Measurements from ENCODE around the gene TMEM258. TPM values are rescaled to one million over a fixed set of nuclear protein-coding genes. Genes with fewer than 3 reads are reported as not detected.
A peak's percentile ranks its signal among the peaks of the same experiment; 100 is the strongest.

The TMEM258 gene
- total RNA-seq, 1 donor from 2014 or later: 94.0 TPM

- no peak for TF ChIP-seq CTCF (IDR thresholded peaks at IDR 0.05)
- DNase-seq: no peak
- no peak for ATAC-seq
- intact Hi-C loops (cut with DNase I): no loop called here
- Histone ChIP-seq H3K9me3 (no peaks in the 10 kb centered on the region), H3K4me1 (no peaks in the 10 kb centered on the region), H3K36me3 (peaks cover 5% of the 10 kb centered on the region), H3K27me3 (no peaks in the 10 kb centered on the region), H3K27ac (peak overlapping the region; percentile 97), H3K4me3 (peak overlapping the region; percentile 70)
Observed at GRCh38 chr11:61817471-61818202, 25.2 kb upstream of the TMEM258 start.

- Histone ChIP-seq H3K36me3 (peaks cover 12% of the 10 kb centered on the region), H3K4me1 (no peaks in the 10 kb centered on the region), H3K9me3 (no peaks in the 10 kb centered on the region), H3K27me3 (no peaks in the 10 kb centered on the region), H3K4me3 (peak within 1 kb of the TSS; percentile 70), H3K27ac (peak within 1 kb of the TSS; percentile 97)
- intact Hi-C loops (cut with DNase I): no loop called here
- TF ChIP-seq CTCF (IDR thresholded peaks at IDR 0.05): peak; percentile 60
- DNase-seq (peak; percentile 98), ATAC-seq (peak; percentile 79)
Observed at GRCh38 chr11:61816736-61817455, 24.5 kb upstream of the TMEM258 start, which contains the start of gene FADS1. Gene FADS1 (minus strand): TSS chr11:61817003. CDS start chr11:61816929, 74 bp downstream.

- Histone ChIP-seq H3K27ac (peak overlapping the region; percentile 97), H3K36me3 (peaks cover 21% of the 10 kb centered on the region), H3K27me3 (no peaks in the 10 kb centered on the region), H3K4me3 (peak overlapping the region; percentile 70), H3K9me3 (no peaks in the 10 kb centered on the region), H3K4me1 (no peaks in the 10 kb centered on the region)
- ATAC-seq (peak; percentile 41), DNase-seq (peak; percentile 84)
- intact Hi-C loops (cut with DNase I): no loop called here
- TF ChIP-seq CTCF (IDR thresholded peaks at IDR 0.05): no peak
Observed at GRCh38 chr11:61815790-61816735, 23.7 kb upstream of the TMEM258 start.

- no peaks in the 10 kb centered on the region for H3K4me1 ChIP-seq
- no peak for TF ChIP-seq CTCF (IDR thresholded peaks at IDR 0.05)
- peak overlapping the region; percentile 97 for H3K27ac ChIP-seq
- no peaks in the 10 kb centered on the region for H3K27me3 ChIP-seq
- peaks cover 30% of the 10 kb centered on the region for H3K36me3 ChIP-seq
- H3K4me3 ChIP-seq: peak overlapping the region; percentile 70
- ATAC-seq: peak; percentile 93
- intact Hi-C loops (cut with DNase I): no loop called here
- no peaks in the 10 kb centered on the region for H3K9me3 ChIP-seq
- DNase-seq: peak; percentile 99
Observed at GRCh38 chr11:61814958-61815789, 22.8 kb upstream of the TMEM258 start.

All from upper lobe of right lung (tissue), 1 donor.